ENCODE measurements around the gene SSX2IP.
"Not testable (repeated sequence)": the region's sequence is repeated elsewhere in the genome, so short reads cannot be mapped to it uniquely, and the experiment has no call there.

The SSX2IP gene

GRCh38 chr1:84613887-84614286 is 76.4 kb downstream of the SSX2IP start:
- no peak for DNase-seq

GRCh38 chr1:84613026-84613425 is 77.2 kb downstream of the SSX2IP start:
- no peak for DNase-seq

GRCh38 chr1:84611796-84612195 is 78.5 kb downstream of the SSX2IP start:
- DNase-seq = no peak

GRCh38 chr1:84611091-84611490 is 79.2 kb downstream of the SSX2IP start:
- DNase-seq = no peak

- no peak for DNase-seq
Observed at GRCh38 chr1:84606977-84607376, 83.3 kb downstream of the SSX2IP start.

GRCh38 chr1:84605157-84605556 is 85.1 kb downstream of the SSX2IP start:
- no peak for DNase-seq

GRCh38 chr1:84603941-84604830 is 86.1 kb downstream of the SSX2IP start:
- peak; percentile 46 to 71 for DNase-seq

- no peak for DNase-seq
Observed at GRCh38 chr1:84603223-84603622, 87.0 kb downstream of the SSX2IP start.

- no peak for DNase-seq
Observed at GRCh38 chr1:84600796-84601195, 89.5 kb downstream of the SSX2IP start.

- no peak for DNase-seq
Observed at GRCh38 chr1:84598846-84599741, 91.2 kb downstream of the SSX2IP start.

GRCh38 chr1:84598418-84598817 is 91.8 kb downstream of the SSX2IP start:
- no peak for DNase-seq

GRCh38 chr1:84597011-84597410 is 93.2 kb downstream of the SSX2IP start:
- no peak for DNase-seq

- not testable (repeated sequence) for DNase-seq
Observed at GRCh38 chr1:84594959-84595358, 95.3 kb downstream of the SSX2IP start.

Measured in NCI-H524 (cell line).